Esophagus (tissue), 2 donors: ENCODE measurements around the gene TSPAN18. TPM values are rescaled to one million over a fixed set of nuclear protein-coding genes. Genes with fewer than 3 reads are reported as not detected.

ENCODE experiments used
- H3K27ac ChIP-seq, 2 donors: one replicate each; pipeline ENCODE4 v1.5.1; 2013; ENCODE audit warnings: low read depth in 2 of 2, mild to moderate bottlenecking in 2 of 2, inconsistent platforms in 1 of 2, low read length in 1 of 2, moderate library complexity in 1 of 2
- H3K27me3 ChIP-seq, 2 donors: one replicate each; pipeline ENCODE4 v1.6.1; 2013; ENCODE audit warnings: low read length in 2 of 2, control low read depth in 1 of 2, mild to moderate bottlenecking in 1 of 2; ENCODE audit not compliant: insufficient read depth in 2 of 2, control insufficient read depth in 1 of 2
- H3K36me3 ChIP-seq, 2 donors: one replicate each; pipeline ENCODE4 v1.6.1; 2013; ENCODE audit warnings: low read length in 1 of 2; ENCODE audit not compliant: control insufficient read depth in 2 of 2, insufficient read depth in 2 of 2
- H3K4me1 ChIP-seq, 2 donors: one replicate each; pipeline ENCODE4 v1.6.1; 2013; ENCODE audit warnings: low read length in 1 of 2; ENCODE audit not compliant: control insufficient read depth in 2 of 2, insufficient read depth in 2 of 2
- H3K4me3 ChIP-seq, 2 donors: one replicate each; pipeline ENCODE4 v1.5.1; 2013; ENCODE audit warnings: low read length in 2 of 2, mild to moderate bottlenecking in 2 of 2, low read depth in 1 of 2, moderate library complexity in 1 of 2
- H3K9me3 ChIP-seq, 2 donors: one replicate each; pipeline ENCODE4 v1.6.1; 2013; ENCODE audit warnings: mild to moderate bottlenecking in 2 of 2, low read depth in 1 of 2, low read length in 1 of 2, moderate library complexity in 1 of 2; ENCODE audit not compliant: control insufficient read depth in 2 of 2, insufficient read depth in 1 of 2
- WGBS, 2 donors: extraction: QIAGEN DNeasy Blood & Tissue Kit; methylation state at CpG; one replicate each; pipeline ENCODE4 v1.1.7; 2013; 5-methylcytosine and 5-hydroxymethylcytosine counted together
- polyA plus RNA-seq, 2 donors: library from polyadenylated mRNA; stranded (reverse); fragments of 200-250 nt; gene quantifications; one replicate each; pipeline ENCODE4 v1.2.3, GENCODE V29; 2013
- donor health status: healthy with polysubstance abuse.
- donor health status: Bipolar disorder and iron deficiency.

Gene TSPAN18
- polyA plus RNA-seq, 2 donors: 2.2 to 3.1 TPM

- Histone ChIP-seq H3K4me1 (no peaks in the 10 kb centered on the region), H3K27me3 (no peaks in the 10 kb centered on the region), H3K9me3 (no peaks in the 10 kb centered on the region), H3K36me3 (no peaks in the 10 kb centered on the region), H3K4me3 (no peak overlapping the region), H3K27ac (no peak overlapping the region)
- 79 to 80% methylated on average over 12 of the region's 12 CpGs for whole genome bisulfite sequencing, 2 donors
These were observed 177.7 kb downstream of the TSPAN18 start for GRCh38 chr11:44904261-44905020.

- WGBS, 2 donors: 73 to 78% methylated on average over 9 of the region's 9 CpGs
- H3K27ac ChIP-seq: no peak overlapping the region
These were observed 178.5 kb downstream of the TSPAN18 start for GRCh38 chr11:44905131-44905866.

GRCh38 chr11:44906649-44907048 is 179.9 kb downstream of the TSPAN18 start:
- Histone ChIP-seq H3K4me3 (no peak overlapping the region), H3K27ac (no peak overlapping the region), H3K36me3 (no peaks in the 10 kb centered on the region), H3K9me3 (no peaks in the 10 kb centered on the region), H3K27me3 (no peaks in the 10 kb centered on the region), H3K4me1 (no peaks in the 10 kb centered on the region)
- 55 to 68% methylated on average over 5 of the region's 5 CpGs for WGBS, 2 donors

More at GRCh38 chr11:44905131-44905866, 178.5 kb downstream of the TSPAN18 start:
- Histone ChIP-seq H3K9me3 (no peaks in the 10 kb centered on the region), H3K4me3 (no peak overlapping the region), H3K4me1 (no peaks in the 10 kb centered on the region), H3K27me3 (no peaks in the 10 kb centered on the region), H3K36me3 (no peaks in the 10 kb centered on the region)

GRCh38 chr11:44909557-44909956 is 182.8 kb downstream of the TSPAN18 start:
- no peaks in the 10 kb centered on the region for H3K36me3 ChIP-seq
- H3K27me3 ChIP-seq: no peaks in the 10 kb centered on the region
- H3K4me1 ChIP-seq: no peaks in the 10 kb centered on the region
- no peak overlapping the region for H3K4me3 ChIP-seq
- 90 to 91% methylated on average over 14 of the region's 14 CpGs for WGBS, 2 donors
- H3K27ac ChIP-seq: no peak overlapping the region
- H3K9me3 ChIP-seq: no peaks in the 10 kb centered on the region

- H3K4me3 ChIP-seq: no peak overlapping the region
- no peaks in the 10 kb centered on the region for H3K9me3 ChIP-seq
- 87% methylated on average over 9 of the region's 9 CpGs for WGBS, 2 donors
- H3K4me1 ChIP-seq: no peaks in the 10 kb centered on the region
- no peaks in the 10 kb centered on the region for H3K27me3 ChIP-seq
- H3K27ac ChIP-seq: no peak overlapping the region
- H3K36me3 ChIP-seq: no peaks in the 10 kb centered on the region
These were observed 183.8 kb downstream of the TSPAN18 start for GRCh38 chr11:44910591-44910990.

GRCh38 chr11:44911029-44911814 is 184.5 kb downstream of the TSPAN18 start:
- no peaks in the 10 kb centered on the region for H3K4me1 ChIP-seq
- H3K4me3 ChIP-seq: no peak overlapping the region
- no peaks in the 10 kb centered on the region for H3K9me3 ChIP-seq
- H3K36me3 ChIP-seq: no peaks in the 10 kb centered on the region
- WGBS, 2 donors: 23 to 26% methylated on average over 24 of the region's 24 CpGs
- no peak overlapping the region for H3K27ac ChIP-seq
- no peaks in the 10 kb centered on the region for H3K27me3 ChIP-seq

GRCh38 chr11:44912270-44912987 is 185.7 kb downstream of the TSPAN18 start:
- 68 to 84% methylated on average over 12 of the region's 12 CpGs for WGBS, 2 donors
- H3K4me1 ChIP-seq: peaks cover 0 to 2% of the 10 kb centered on the region in 2 donors
- no peak overlapping the region for H3K4me3 ChIP-seq
- H3K36me3 ChIP-seq: no peaks in the 10 kb centered on the region
- H3K27me3 ChIP-seq: no peaks in the 10 kb centered on the region
- no peak overlapping the region for H3K27ac ChIP-seq
- H3K9me3 ChIP-seq: no peaks in the 10 kb centered on the region

- no peaks in the 10 kb centered on the region for H3K36me3 ChIP-seq
These were observed 186.7 kb downstream of the TSPAN18 start for GRCh38 chr11:44913502-44913901.

GRCh38 chr11:44914105-44914504 is 187.3 kb downstream of the TSPAN18 start:
- Histone ChIP-seq H3K4me3 (no peak overlapping the region), H3K27me3 (no peaks in the 10 kb centered on the region), H3K9me3 (no peaks in the 10 kb centered on the region), H3K4me1 (peaks cover 0 to 2% of the 10 kb centered on the region in 2 donors), H3K36me3 (no peaks in the 10 kb centered on the region), H3K27ac (no peak overlapping the region)
- WGBS, 2 donors: 67 to 78% methylated on average over 2 of the region's 2 CpGs

More at GRCh38 chr11:44913502-44913901, 186.7 kb downstream of the TSPAN18 start:
- Histone ChIP-seq H3K4me1 (peaks cover 0 to 2% of the 10 kb centered on the region in 2 donors), H3K27me3 (no peaks in the 10 kb centered on the region), H3K27ac (no peak overlapping the region), H3K9me3 (no peaks in the 10 kb centered on the region), H3K4me3 (no peak overlapping the region)
